HepG2 (cell line): ENCODE measurements around the gene TVP23A. TPM values are rescaled to one million over a fixed set of nuclear protein-coding genes. Genes with fewer than 3 reads are reported as not detected.

Experiments
- AKAP8 ChIP-seq: sonication (generic); formaldehyde crosslinking; IDR thresholded peaks from 2 replicates; pipeline ENCODE4 v1.5.1; 2020; ENCODE audit warnings: mild to moderate bottlenecking, missing genetic modification reagents
- FIP1L1 ChIP-seq: fragments of 200-400 bp; formaldehyde crosslinking; IDR thresholded peaks from 2 replicates; pipeline ENCODE4 v1.6.1; 2018; ENCODE audit warnings: low read depth, mild to moderate bottlenecking, low read length, moderate library complexity, borderline replicate concordance; ENCODE audit not compliant: insufficient read depth
- GMEB1 ChIP-seq: sonication (generic); formaldehyde crosslinking; IDR thresholded peaks from 2 replicates; pipeline ENCODE4 v1.5.1; 2020; ENCODE audit warnings: missing genetic modification reagents, mild to moderate bottlenecking, borderline replicate concordance
- MATR3 ChIP-seq: sonication (generic); formaldehyde crosslinking; IDR thresholded peaks from 2 replicates; pipeline ENCODE4 v1.4.0; 2020; ENCODE audit warnings: missing genetic modification reagents
- NFATC3 ChIP-seq: sonication (generic); formaldehyde crosslinking; IDR thresholded peaks from 2 replicates; pipeline ENCODE4 v1.5.1; 2020; ENCODE audit warnings: mild to moderate bottlenecking, missing genetic modification reagents
- NR2F6 ChIP-seq, 2 experiments: IDR thresholded peaks; 2 replicates each; pipeline ENCODE4 v1.6.1; 2016; ENCODE audit warnings: antibody characterized with exemption in 1 of 2, mild to moderate bottlenecking in 1 of 2
- PITX1 ChIP-seq: sonication (generic); formaldehyde crosslinking; IDR thresholded peaks from 2 replicates; pipeline ENCODE4 v1.5.1; 2020; ENCODE audit warnings: mild to moderate bottlenecking, missing genetic modification reagents
- PPARG ChIP-seq: conservative IDR thresholded peaks from 2 replicates; pipeline ENCODE4 v1.6.1; 2016; ENCODE audit warnings: missing biosample characterization, missing genetic modification reagents
- REXO4 ChIP-seq: sonication (generic); formaldehyde crosslinking; IDR thresholded peaks from 2 replicates; pipeline ENCODE4 v1.8.0; 2022; ENCODE audit warnings: missing genetic modification reagents, mild to moderate bottlenecking, borderline replicate concordance
- SRSF1 ChIP-seq: fragments of 200-400 bp; formaldehyde crosslinking; optimal IDR thresholded peaks from 2 replicates; pipeline ENCODE3; 2017; ENCODE audit warnings: mild to moderate bottlenecking, low read depth, low read length, moderate library complexity
- TAF1 ChIP-seq: sonication (generic); formaldehyde crosslinking; IDR thresholded peaks from 2 replicates; pipeline ENCODE4 v1.4.0; 2020; ENCODE audit warnings: missing genetic modification reagents
- ZEB1 ChIP-seq: IDR thresholded peaks from 2 replicates; pipeline ENCODE4 v1.6.1; 2012; ENCODE audit warnings: mild to moderate bottlenecking, low read depth, inconsistent platforms; ENCODE audit not compliant: insufficient replicate concordance
- ZFYVE20 ChIP-seq: sonication (generic); formaldehyde crosslinking; IDR thresholded peaks from 2 replicates; pipeline ENCODE4 v1.8.0; 2023; ENCODE audit warnings: low read depth, mild to moderate bottlenecking, moderate library complexity, missing genetic modification reagents, borderline replicate concordance
- ZNF235 ChIP-seq: sonication (generic); formaldehyde crosslinking; IDR thresholded peaks from 2 replicates; pipeline ENCODE4 v1.8.1; 2023; ENCODE audit warnings: mild to moderate bottlenecking, missing genetic modification reagents, borderline replicate concordance
- ZNF274 ChIP-seq: sonication (generic); formaldehyde crosslinking; IDR thresholded peaks from 2 replicates; pipeline ENCODE4 v1.5.1; 2020; ENCODE audit warnings: mild to moderate bottlenecking, missing genetic modification reagents
- ZNF660 ChIP-seq: sonication (generic); formaldehyde crosslinking; IDR thresholded peaks from 2 replicates; pipeline ENCODE4 v1.5.1; 2020; ENCODE audit warnings: mild to moderate bottlenecking, low read depth, missing genetic modification reagents, borderline replicate concordance
- ZSCAN29 ChIP-seq: sonication (generic); formaldehyde crosslinking; conservative IDR thresholded peaks from 2 replicates; pipeline ENCODE4 v1.4.0; 2020; ENCODE audit warnings: mild to moderate bottlenecking, missing genetic modification reagents
- polyA plus RNA-seq, 8 experiments: library from polyadenylated mRNA; depleted of rRNA in 3 of 8; stranded (reverse) in 7 of 8; unstranded in 1 of 8; fragments of >200 nt; fragmentation: Illumina TruSeq in 4 of 8; extraction: Trizol in 4 of 8; gene quantifications; 2 replicates each; pipeline versions ENCODE4 v1.2.1 to v1.2.3, GENCODE V29; 2011 to 2016; ENCODE audit warnings: low read depth in 4 of 8, missing spikeins in 1 of 8, mixed read lengths in 1 of 8; ENCODE audit not compliant: insufficient read depth in 1 of 8
- total RNA-seq, 5 experiments: library from RNA; depleted of rRNA; stranded (reverse); fragments of >200 nt; fragmentation: Illumina TruSeq; extraction: Trizol; gene quantifications; 2 replicates each; pipeline ENCODE4 v1.2.3, GENCODE V29; 2016; ENCODE audit warnings: low read depth in 1 of 5
- TF ChIP-seq, protein P1 (sequence below): sonication (generic); formaldehyde crosslinking; IDR thresholded peaks from 2 replicates; pipeline ENCODE4 v1.4.0; 2020; ENCODE audit warnings: missing genetic modification reagents, mild to moderate bottlenecking, borderline replicate concordance
- TF ChIP-seq, protein P2 (sequence below): sonication (generic); formaldehyde crosslinking; IDR thresholded peaks from 2 replicates; pipeline ENCODE4 v1.4.0; 2020; ENCODE audit warnings: missing genetic modification reagents
- TF ChIP-seq, protein P3 (sequence below): IDR thresholded peaks from 2 replicates; pipeline ENCODE4 v1.6.1; 2016

Gene TVP23A
- total and polyA plus RNA-seq, 2 of the 13 experiments (the other 11 are each of a cell fraction or from before 2014, with no cell fraction given), result not detected

GRCh38 chr16:10737068-10737625 lies 81.4 kb downstream of the TVP23A start (continued):
- TF ChIP-seq PITX1 (CRISPR knock-in tag), result no peak
- no peak for TF ChIP-seq ZNF235 (CRISPR knock-in tag)
- no peak for TF ChIP-seq REXO4 (CRISPR knock-in tag)
- TF ChIP-seq, protein P1, sequence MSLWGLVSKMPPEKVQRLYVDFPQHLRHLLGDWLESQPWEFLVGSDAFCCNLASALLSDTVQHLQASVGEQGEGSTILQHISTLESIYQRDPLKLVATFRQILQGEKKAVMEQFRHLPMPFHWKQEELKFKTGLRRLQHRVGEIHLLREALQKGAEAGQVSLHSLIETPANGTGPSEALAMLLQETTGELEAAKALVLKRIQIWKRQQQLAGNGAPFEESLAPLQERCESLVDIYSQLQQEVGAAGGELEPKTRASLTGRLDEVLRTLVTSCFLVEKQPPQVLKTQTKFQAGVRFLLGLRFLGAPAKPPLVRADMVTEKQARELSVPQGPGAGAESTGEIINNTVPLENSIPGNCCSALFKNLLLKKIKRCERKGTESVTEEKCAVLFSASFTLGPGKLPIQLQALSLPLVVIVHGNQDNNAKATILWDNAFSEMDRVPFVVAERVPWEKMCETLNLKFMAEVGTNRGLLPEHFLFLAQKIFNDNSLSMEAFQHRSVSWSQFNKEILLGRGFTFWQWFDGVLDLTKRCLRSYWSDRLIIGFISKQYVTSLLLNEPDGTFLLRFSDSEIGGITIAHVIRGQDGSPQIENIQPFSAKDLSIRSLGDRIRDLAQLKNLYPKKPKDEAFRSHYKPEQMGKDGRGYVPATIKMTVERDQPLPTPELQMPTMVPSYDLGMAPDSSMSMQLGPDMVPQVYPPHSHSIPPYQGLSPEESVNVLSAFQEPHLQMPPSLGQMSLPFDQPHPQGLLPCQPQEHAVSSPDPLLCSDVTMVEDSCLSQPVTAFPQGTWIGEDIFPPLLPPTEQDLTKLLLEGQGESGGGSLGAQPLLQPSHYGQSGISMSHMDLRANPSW (CRISPR knock-in tag), result no peak
- no peak for TF ChIP-seq ZSCAN29 (CRISPR knock-in tag)
- no peak for TF ChIP-seq ZNF274 (CRISPR knock-in tag)
- TF ChIP-seq, protein P2, sequence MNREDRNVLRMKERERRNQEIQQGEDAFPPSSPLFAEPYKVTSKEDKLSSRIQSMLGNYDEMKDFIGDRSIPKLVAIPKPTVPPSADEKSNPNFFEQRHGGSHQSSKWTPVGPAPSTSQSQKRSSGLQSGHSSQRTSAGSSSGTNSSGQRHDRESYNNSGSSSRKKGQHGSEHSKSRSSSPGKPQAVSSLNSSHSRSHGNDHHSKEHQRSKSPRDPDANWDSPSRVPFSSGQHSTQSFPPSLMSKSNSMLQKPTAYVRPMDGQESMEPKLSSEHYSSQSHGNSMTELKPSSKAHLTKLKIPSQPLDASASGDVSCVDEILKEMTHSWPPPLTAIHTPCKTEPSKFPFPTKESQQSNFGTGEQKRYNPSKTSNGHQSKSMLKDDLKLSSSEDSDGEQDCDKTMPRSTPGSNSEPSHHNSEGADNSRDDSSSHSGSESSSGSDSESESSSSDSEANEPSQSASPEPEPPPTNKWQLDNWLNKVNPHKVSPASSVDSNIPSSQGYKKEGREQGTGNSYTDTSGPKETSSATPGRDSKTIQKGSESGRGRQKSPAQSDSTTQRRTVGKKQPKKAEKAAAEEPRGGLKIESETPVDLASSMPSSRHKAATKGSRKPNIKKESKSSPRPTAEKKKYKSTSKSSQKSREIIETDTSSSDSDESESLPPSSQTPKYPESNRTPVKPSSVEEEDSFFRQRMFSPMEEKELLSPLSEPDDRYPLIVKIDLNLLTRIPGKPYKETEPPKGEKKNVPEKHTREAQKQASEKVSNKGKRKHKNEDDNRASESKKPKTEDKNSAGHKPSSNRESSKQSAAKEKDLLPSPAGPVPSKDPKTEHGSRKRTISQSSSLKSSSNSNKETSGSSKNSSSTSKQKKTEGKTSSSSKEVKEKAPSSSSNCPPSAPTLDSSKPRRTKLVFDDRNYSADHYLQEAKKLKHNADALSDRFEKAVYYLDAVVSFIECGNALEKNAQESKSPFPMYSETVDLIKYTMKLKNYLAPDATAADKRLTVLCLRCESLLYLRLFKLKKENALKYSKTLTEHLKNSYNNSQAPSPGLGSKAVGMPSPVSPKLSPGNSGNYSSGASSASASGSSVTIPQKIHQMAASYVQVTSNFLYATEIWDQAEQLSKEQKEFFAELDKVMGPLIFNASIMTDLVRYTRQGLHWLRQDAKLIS (CRISPR knock-in tag), result no peak
- peak; percentile 35; the same call in 1 of the 2 replicates for TF ChIP-seq NR2F6 (IDR thresholded peaks at IDR 0.05)
- peak; percentile 48; the same call in 1 of the 2 replicates for TF ChIP-seq NR2F6 (CRISPR knock-in tag; IDR thresholded peaks at IDR 0.05)
- no peak for TF ChIP-seq ZNF660
- TF ChIP-seq NFATC3 (CRISPR knock-in tag), result no peak
- TF ChIP-seq, protein P3, sequence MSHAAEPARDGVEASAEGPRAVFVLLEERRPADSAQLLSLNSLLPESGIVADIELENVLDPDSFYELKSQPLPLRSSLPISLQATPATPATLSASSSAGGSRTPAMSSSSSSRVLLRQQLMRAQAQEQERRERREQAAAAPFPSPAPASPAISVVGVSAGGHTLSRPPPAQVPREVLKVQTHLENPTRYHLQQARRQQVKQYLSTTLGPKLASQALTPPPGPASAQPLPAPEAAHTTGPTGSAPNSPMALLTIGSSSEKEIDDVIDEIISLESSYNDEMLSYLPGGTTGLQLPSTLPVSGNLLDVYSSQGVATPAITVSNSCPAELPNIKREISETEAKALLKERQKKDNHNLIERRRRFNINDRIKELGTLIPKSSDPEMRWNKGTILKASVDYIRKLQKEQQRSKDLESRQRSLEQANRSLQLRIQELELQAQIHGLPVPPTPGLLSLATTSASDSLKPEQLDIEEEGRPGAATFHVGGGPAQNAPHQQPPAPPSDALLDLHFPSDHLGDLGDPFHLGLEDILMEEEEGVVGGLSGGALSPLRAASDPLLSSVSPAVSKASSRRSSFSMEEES (CRISPR knock-in tag), result peak; percentile 42; the same call in 1 of the 2 replicates
- peak; percentile 67 for TF ChIP-seq ZEB1
- no peak for TF ChIP-seq FIP1L1
- no peak for TF ChIP-seq SRSF1
- no peak for TF ChIP-seq AKAP8 (CRISPR knock-in tag)
- TF ChIP-seq PPARG, result 0 out of 2 replicates have a peak, but pooled peaks have one; percentile 16
- TF ChIP-seq ZFYVE20 (CRISPR knock-in tag), result no peak
- TF ChIP-seq GMEB1 (CRISPR knock-in tag), result no peak; the same call in 1 of the 2 replicates
- TF ChIP-seq MATR3 (CRISPR knock-in tag), result no peak
- TF ChIP-seq TAF1 (CRISPR knock-in tag), result no peak
